Fibroblast of mammary gland (primary cell): Measurements from ENCODE around the gene CDK6.

ENCODE experiments used
- DNase-seq: peaks from one replicate; pipeline ENCODE4 v3.0.0-alpha.2; 2010; ENCODE audit warnings: low read depth
- H3K4me3 ChIP-seq: 2 replicates; pipeline ENCODE4 v1.5.1; 2011; ENCODE audit warnings: low read depth, mild to moderate bottlenecking, low read length, moderate library complexity; ENCODE audit not compliant: control insufficient read depth
- TF ChIP-seq, protein P1 (sequence below): conservative IDR thresholded peaks from 2 replicates; pipeline ENCODE4 v1.5.1; 2011; ENCODE audit warnings: low read depth, low read length, inconsistent platforms; ENCODE audit not compliant: control insufficient read depth, insufficient read depth

CDK6 gene

GRCh38 chr7:92563345-92563744, 273.0 kb downstream of the CDK6 start:
- TF ChIP-seq, protein P1, sequence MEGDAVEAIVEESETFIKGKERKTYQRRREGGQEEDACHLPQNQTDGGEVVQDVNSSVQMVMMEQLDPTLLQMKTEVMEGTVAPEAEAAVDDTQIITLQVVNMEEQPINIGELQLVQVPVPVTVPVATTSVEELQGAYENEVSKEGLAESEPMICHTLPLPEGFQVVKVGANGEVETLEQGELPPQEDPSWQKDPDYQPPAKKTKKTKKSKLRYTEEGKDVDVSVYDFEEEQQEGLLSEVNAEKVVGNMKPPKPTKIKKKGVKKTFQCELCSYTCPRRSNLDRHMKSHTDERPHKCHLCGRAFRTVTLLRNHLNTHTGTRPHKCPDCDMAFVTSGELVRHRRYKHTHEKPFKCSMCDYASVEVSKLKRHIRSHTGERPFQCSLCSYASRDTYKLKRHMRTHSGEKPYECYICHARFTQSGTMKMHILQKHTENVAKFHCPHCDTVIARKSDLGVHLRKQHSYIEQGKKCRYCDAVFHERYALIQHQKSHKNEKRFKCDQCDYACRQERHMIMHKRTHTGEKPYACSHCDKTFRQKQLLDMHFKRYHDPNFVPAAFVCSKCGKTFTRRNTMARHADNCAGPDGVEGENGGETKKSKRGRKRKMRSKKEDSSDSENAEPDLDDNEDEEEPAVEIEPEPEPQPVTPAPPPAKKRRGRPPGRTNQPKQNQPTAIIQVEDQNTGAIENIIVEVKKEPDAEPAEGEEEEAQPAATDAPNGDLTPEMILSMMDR, result no peak
- no peak for DNase-seq
- H3K4me3 ChIP-seq, result no peak overlapping the region

DNA sequence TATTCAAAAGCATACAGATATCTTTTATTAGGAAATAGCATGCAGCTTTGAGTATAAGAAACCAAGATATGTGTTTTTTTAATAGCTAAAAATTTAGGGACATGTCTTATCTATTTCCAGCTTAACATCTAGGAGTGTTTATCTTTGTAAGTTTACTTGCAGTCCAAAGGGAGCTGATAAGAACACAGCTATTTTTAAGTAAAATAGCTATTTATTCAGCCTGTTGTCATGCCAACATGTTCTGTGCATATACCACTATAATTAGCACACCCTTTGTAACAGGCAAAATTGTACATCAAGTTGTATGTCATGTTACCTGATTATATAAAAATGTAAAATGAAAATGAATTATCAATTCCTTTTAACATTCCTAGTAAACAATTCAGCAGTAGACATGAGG, 275.8 kb downstream of the CDK6 start:
- DNase-seq, result no peak
- no peak overlapping the region for H3K4me3 ChIP-seq
- TF ChIP-seq, protein P1, result no peak

DNA sequence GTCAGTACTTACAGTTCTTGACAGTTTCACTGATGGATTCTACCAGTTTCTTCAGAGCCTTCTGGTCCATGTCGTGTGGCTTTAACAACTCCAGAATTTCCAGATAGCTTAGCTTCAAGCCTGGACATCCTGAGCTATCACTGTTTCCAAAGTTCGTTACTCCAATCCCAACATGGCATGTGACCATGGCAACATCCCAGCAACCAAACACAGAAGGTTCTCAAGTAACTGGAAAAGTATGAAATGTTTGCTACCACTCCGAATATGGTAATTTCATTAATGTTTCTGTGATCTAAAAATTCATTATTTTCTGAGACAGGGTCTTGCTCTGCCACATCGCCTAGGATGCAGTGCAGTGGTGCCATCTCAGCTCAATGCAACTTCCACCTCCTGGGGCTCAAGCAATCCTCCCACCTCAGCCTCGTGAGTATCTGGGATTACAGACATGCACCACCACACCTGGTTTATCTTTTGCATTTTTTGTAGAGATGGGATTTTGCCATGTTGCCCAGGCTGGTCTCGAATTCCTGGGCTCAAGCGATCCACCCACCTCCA, 278.5 kb downstream of the CDK6 start:
- DNase-seq, result no peak
- TF ChIP-seq, protein P1, result no peak
- H3K4me3 ChIP-seq, result no peak overlapping the region

- no peak overlapping the region for H3K4me3 ChIP-seq
- TF ChIP-seq, protein P1, result no peak
- DNase-seq, result no peak
Measured at GRCh38 chr7:92557249-92557648, 279.1 kb downstream of the CDK6 start.
